Activated T-helper 17 cell treated with anti-CD3 and anti-CD28 coated beads, Interleukin-2, amount 50 U/mL, for 72 hours (primary cell): Measurements from ENCODE around the gene SCGB1C1. TPM values are rescaled to one million over a fixed set of nuclear protein-coding genes. Genes with fewer than 3 reads are reported as not detected.
"Not testable (repeated sequence)": the region's sequence is repeated elsewhere in the genome, so short reads cannot be mapped to it uniquely, and the experiment has no call there.

Source experiments
- ATAC-seq: fragments of 150-1000 bp; cut with Tn5 transposase; replicated peaks from 2 replicates; pipeline ENCODE4 v1.10.0; 2021; ENCODE audit warnings: mild to moderate bottlenecking, moderate library complexity
- H3K27ac Mint-ChIP-seq: one replicate; pipeline ENCODE4 v1.8.0; 2022; ENCODE audit warnings: mixed read lengths
- H3K27me3 Mint-ChIP-seq: one replicate; pipeline ENCODE4 v1.8.0; 2022; ENCODE audit warnings: mixed read lengths
- H3K36me3 Mint-ChIP-seq: one replicate; pipeline ENCODE4 v1.8.0; 2022; ENCODE audit warnings: low read depth, mild to moderate bottlenecking, mixed read lengths
- H3K4me1 Mint-ChIP-seq: one replicate; pipeline ENCODE4 v1.8.0; 2022; ENCODE audit warnings: mixed read lengths
- H3K4me3 Mint-ChIP-seq: one replicate; pipeline ENCODE4 v1.8.0; 2022; ENCODE audit warnings: mild to moderate bottlenecking, mixed read lengths
- H3K9me3 Mint-ChIP-seq: one replicate; pipeline ENCODE4 v1.8.0; 2022; ENCODE audit warnings: mixed read lengths
- total RNA-seq, 2 donors: library from RNA; stranded (reverse); gene quantifications; one replicate each; pipeline ENCODE4 v1.2.3, GENCODE V29; 2022

The SCGB1C1 gene
- total RNA-seq, 2 donors from 2014 or later = not detected

DNA sequence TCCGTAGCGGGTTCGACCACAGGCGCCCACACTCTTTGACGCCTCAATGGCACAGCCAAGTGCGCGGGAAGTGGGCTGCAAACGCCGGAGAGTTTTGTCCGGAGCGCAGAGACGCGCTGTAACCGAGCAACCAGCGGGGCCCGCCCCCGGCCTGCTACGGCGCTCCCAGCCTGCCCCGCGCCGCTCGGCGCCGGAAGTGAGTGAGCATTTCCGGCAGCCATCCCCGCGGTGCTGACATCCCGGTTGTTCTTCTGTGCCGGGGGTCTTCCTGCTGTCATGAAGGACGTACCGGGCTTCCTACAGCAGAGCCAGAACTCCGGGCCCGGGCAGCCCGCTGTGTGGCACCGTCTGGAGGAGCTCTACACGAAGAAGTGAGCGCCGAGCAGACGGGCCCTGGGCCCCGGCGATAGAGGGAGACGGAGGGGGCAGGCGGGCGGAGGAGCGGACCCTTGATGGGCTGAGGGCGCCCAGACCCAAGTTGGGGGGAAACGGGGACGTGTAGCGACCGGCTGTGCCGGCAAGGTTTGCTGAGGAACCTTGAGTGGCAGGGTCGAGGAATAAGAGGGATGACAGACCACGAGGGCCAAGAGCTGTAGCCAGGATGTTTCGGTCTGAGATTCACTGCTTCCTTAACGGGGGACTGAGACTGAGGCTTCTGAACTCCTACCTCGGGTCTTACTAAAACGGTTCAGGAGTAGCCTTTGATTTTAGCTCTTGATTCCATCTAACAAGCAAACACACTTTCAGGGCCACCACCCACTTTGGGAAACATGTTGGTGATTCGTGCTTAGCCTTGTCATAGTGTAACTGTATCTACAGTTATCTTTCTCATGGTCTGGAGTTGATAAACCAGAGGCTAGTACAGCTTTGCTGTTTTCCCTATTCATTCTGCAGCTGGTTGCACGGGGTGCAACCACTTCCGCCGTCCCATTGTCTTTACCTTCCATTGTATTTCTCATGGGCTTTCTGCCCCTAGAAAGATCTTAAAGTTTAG, 44.2 kb downstream of the SCGB1C1 start, which contains the start of gene PSMD13:
Gene PSMD13, plus strand, starts transcription at position 203 of the 994 bp plus-strand sequence. Its CDS starts 74 bp downstream, at position 277.
- Mint-ChIP-seq H3K4me1 (peaks cover 25% of the 10 kb centered on the region), H3K36me3 (peaks cover 73% of the 10 kb centered on the region), H3K27me3 (no peaks in the 10 kb centered on the region), H3K27ac (peak within 1 kb of the TSS; percentile 95), H3K4me3 (peak within 1 kb of the TSS; percentile 87), H3K9me3 (no peaks in the 10 kb centered on the region)
- ATAC-seq = peak; percentile 87

DNA sequence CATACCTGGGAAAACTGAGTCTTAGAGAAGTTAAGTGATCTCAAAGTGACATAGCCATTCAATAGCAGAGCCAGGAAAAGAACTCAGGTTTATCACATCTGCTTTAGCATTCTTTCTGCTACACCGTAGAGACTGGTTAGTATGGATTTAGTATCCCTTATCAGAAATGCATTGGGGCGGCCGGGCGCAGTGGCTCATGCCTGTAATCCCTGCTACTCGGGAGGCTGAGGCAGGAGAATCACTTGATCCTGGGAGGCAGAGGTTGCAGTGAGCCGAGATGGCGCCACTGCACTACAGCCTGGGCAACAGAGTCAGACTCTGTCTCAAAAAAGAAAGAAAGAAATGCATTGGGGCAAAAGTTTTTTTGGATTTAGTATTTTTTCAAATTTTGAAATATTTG, 45.5 kb downstream of the SCGB1C1 start:
- H3K27ac Mint-ChIP-seq = peak overlapping the region; percentile 95
- peaks cover 32% of the 10 kb centered on the region for H3K4me1 Mint-ChIP-seq
- H3K27me3 Mint-ChIP-seq, ATAC-seq, H3K9me3 Mint-ChIP-seq: not testable (repeated sequence)
- H3K36me3 Mint-ChIP-seq = peaks cover 80% of the 10 kb centered on the region
- H3K4me3 Mint-ChIP-seq = peak overlapping the region; percentile 87

DNA sequence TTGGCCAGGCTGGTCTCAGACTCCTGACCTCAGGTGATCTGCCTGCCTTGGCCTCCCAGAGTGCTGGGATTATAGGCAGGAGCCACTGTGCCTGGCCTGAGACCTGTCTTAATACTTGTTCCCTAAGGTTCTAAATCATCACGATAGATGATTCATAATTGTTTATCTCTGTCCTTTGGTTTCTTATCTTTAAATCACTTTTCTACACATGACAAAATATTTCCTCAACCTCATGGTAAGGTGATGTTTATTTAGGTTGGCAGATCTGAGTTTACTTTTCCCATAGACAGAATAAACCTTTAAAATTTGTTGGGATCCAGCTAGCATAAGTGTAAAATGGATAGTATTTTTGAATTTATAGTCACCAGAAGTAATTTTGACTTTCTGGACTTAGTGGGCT, 47.4 kb downstream of the SCGB1C1 start:
- Mint-ChIP-seq H3K4me3 (peak overlapping the region; percentile 4), H3K27ac (peak overlapping the region; percentile 7), H3K27me3 (no peaks in the 10 kb centered on the region), H3K9me3 (no peaks in the 10 kb centered on the region), H3K4me1 (peaks cover 31% of the 10 kb centered on the region), H3K36me3 (peaks cover 98% of the 10 kb centered on the region)
- ATAC-seq = no peak

DNA sequence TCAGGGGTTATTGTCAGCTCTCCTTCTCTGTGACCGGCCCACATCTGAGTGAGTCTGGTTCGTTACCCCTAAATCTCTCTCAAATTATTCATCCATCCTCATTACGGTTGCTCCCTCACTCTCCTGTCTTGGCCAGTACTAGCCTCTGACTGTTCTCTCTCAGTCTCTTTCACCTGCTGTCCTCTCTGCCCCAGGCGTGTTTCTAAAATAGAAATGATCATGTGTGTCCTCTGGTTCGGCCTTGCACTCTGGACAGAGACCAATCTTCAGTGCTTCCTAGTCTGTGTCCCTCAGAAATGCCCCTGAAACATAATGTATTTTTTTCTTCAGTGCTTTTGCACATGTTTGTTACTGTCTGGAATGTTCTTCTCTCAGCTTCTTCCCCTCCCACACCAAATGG, 48.8 kb downstream of the SCGB1C1 start:
- Mint-ChIP-seq H3K4me1 (peaks cover 27% of the 10 kb centered on the region), H3K36me3 (peaks cover 98% of the 10 kb centered on the region), H3K4me3 (peak overlapping the region; percentile 18), H3K27ac (peak overlapping the region; percentile 47), H3K9me3 (no peaks in the 10 kb centered on the region), H3K27me3 (no peaks in the 10 kb centered on the region)
- no peak for ATAC-seq

Other genes with a start within 250 kb of the SCGB1C1 start
- 10 to 100 TPM; 32.5 to 84.3 TPM for gene BET1L, start 14.3 kb downstream of the SCGB1C1 start, total RNA-seq
- 100 to 1,000 TPM; 118 to 139 TPM for gene RIC8A, start 14.6 kb downstream of the SCGB1C1 start, total RNA-seq
- gene SIRT3, start 43.3 kb downstream of the SCGB1C1 start, total RNA-seq = 10 to 100 TPM; 16.5 to 48.5 TPM
- 100 to 1,000 TPM; 153 to 211 TPM for gene PSMD13, start 43.9 kb downstream of the SCGB1C1 start, total RNA-seq
- 1 to 10 TPM in 1 of 2 donors, under 1 TPM in 1; 0.43 to 2.2 TPM for gene NLRP6, start 85.3 kb downstream of the SCGB1C1 start, total RNA-seq
- gene PGGHG, start 96.0 kb downstream of the SCGB1C1 start, total RNA-seq = 100 to 1,000 TPM in 1 of 2 donors, 10 to 100 TPM in 1; 31.7 to 196 TPM
- gene IFITM5, start 106.4 kb downstream of the SCGB1C1 start, total RNA-seq = not detected
- 100 to 1,000 TPM; 187 to 261 TPM for gene IFITM2, start 114.7 kb downstream of the SCGB1C1 start, total RNA-seq
- 10 to 100 TPM; 95.7 to 97.1 TPM for gene IFITM1, start 121.0 kb downstream of the SCGB1C1 start, total RNA-seq
- gene IFITM3, start 127.8 kb downstream of the SCGB1C1 start, total RNA-seq = 10 to 100 TPM in 1 of 2 donors, 1 to 10 TPM in 1; 2.7 to 26.0 TPM
- gene B4GALNT4, start 176.4 kb downstream of the SCGB1C1 start, total RNA-seq = 1 to 10 TPM; 1.4 to 9.4 TPM
- gene PKP3, start 201.1 kb downstream of the SCGB1C1 start, total RNA-seq = not detected
- gene SIGIRR, start 221.9 kb downstream of the SCGB1C1 start, total RNA-seq = 10 to 100 TPM; 49.5 to 55.7 TPM
- 100 to 1,000 TPM in 1 of 2 donors, 10 to 100 TPM in 1; 36.0 to 119 TPM for gene ANO9, start 248.9 kb downstream of the SCGB1C1 start, total RNA-seq